B cell (primary cell): ENCODE measurements around the gene IL1R1. TPM values are rescaled to one million over a fixed set of nuclear protein-coding genes. Genes with fewer than 3 reads are reported as not detected.

ENCODE experiments used
- ATAC-seq: fragments of 200-7000 bp; cut with Tn5 transposase; one replicate; pipeline ENCODE4 v1.10.0; 2021; ENCODE audit warnings: low read depth, mild to moderate bottlenecking, moderate number of reproducible peaks, moderate library complexity
- CTCF ChIA-PET: fragments of 350-600 bp; sonication (Branson Sonifier 250); formaldehyde crosslinking; loops from one replicate; lab custom pipeline; 2021; ENCODE audit warnings: antibody characterized with exemption, inconsistent platforms; lab: Charles Lee
- POLR2A ChIA-PET: fragments of 350-600 bp; sonication (Branson Sonifier 250); formaldehyde crosslinking; loops from one replicate; lab custom pipeline; 2021; ENCODE audit warnings: antibody characterized with exemption; lab: Charles Lee
- DNase-seq: peaks from one replicate; pipeline ENCODE4 v3.0.0; 2013
- H2AFZ ChIP-seq: 2 replicates; pipeline ENCODE4 v1.6.1; 2012; ENCODE audit warnings: mild to moderate bottlenecking, low read depth, low read length; ENCODE audit not compliant: insufficient read depth, poor library complexity, severe bottlenecking
- H3K27ac ChIP-seq, 2 donors: 1 replicate in 1 of 2; 2 replicates in 1 of 2; pipeline ENCODE4 v1.5.1; 2012 to 2013; ENCODE audit warnings: low read length in 2 of 2, mild to moderate bottlenecking in 2 of 2, moderate library complexity in 1 of 2
- H3K27me3 ChIP-seq, 4 experiments: fragments of 200-600 bp in 1 of 4; sonication (generic) in 1 of 4; replicated peaks in 1 of 4; 1 replicate in 2 of 4; 2 replicates in 2 of 4; pipeline versions ENCODE4 v1.6.1 to v1.7.0; 2013 to 2016; ENCODE audit warnings: low read length in 3 of 4, mild to moderate bottlenecking in 2 of 4, mixed read lengths in 1 of 4, moderate library complexity in 1 of 4; ENCODE audit not compliant: insufficient read depth in 4 of 4, control insufficient read depth in 3 of 4; ENCODE audit errors: control extremely low read depth in 1 of 4
- H3K36me3 ChIP-seq, 2 experiments: replicated peaks in 1 of 2; 1 replicate in 1 of 2; 2 replicates in 1 of 2; pipeline versions ENCODE4 v1.6.1 to v1.7.1; 2013; ENCODE audit warnings: low read length in 1 of 2; ENCODE audit not compliant: insufficient read depth in 2 of 2, control insufficient read depth in 1 of 2; ENCODE audit errors: control extremely low read depth in 1 of 2, extremely low read depth in 1 of 2
- H3K4me1 ChIP-seq, 2 donors: fragments of 200-600 bp in 1 of 2; sonication (generic) in 1 of 2; 1 replicate in 1 of 2; 2 replicates in 1 of 2; pipeline versions ENCODE4 v1.5.1 to v1.6.1; 2013 to 2017; ENCODE audit warnings: low read length in 2 of 2; ENCODE audit not compliant: control insufficient read depth in 2 of 2, insufficient read depth in 2 of 2
- H3K4me2 ChIP-seq: replicated peaks from 2 replicates; pipeline ENCODE3; 2012; ENCODE audit warnings: mild to moderate bottlenecking, low read depth, low read length; ENCODE audit not compliant: poor library complexity, severe bottlenecking
- H3K4me3 ChIP-seq, 5 experiments: fragments of 200-600 bp in 1 of 5; sonication (generic) in 1 of 5; 1 replicate in 3 of 5; 2 replicates in 2 of 5; pipeline versions ENCODE4 v1.5.1 to v1.7.0; 2011 to 2016; ENCODE audit warnings: low read length in 4 of 5, mild to moderate bottlenecking in 4 of 5, low read depth in 2 of 5, control low read depth in 1 of 5, moderate library complexity in 1 of 5; ENCODE audit not compliant: insufficient read depth in 1 of 5; ENCODE audit errors: control extremely low read depth in 1 of 5, extremely low read depth in 1 of 5
- H3K79me2 ChIP-seq: fragments of 200-600 bp; sonication (generic); one replicate; pipeline ENCODE4 v1.6.0; 2016; ENCODE audit warnings: low read length; ENCODE audit not compliant: control insufficient read depth, insufficient read depth
- H3K9ac ChIP-seq: fragments of 200-600 bp; sonication (generic); 2 replicates; pipeline ENCODE4 v1.6.1; 2017; ENCODE audit warnings: mild to moderate bottlenecking, low read length, moderate library complexity
- H3K9me3 ChIP-seq, 3 donors: one replicate each; pipeline versions ENCODE4 v1.6.1 to v1.7.1; 2013; ENCODE audit warnings: low read length in 2 of 3; ENCODE audit not compliant: control insufficient read depth in 2 of 3, insufficient read depth in 1 of 3; ENCODE audit errors: control extremely low read depth in 1 of 3
- H4K20me1 ChIP-seq: 2 replicates; pipeline ENCODE4 v1.6.0; 2012; ENCODE audit warnings: mild to moderate bottlenecking, low read length; ENCODE audit not compliant: insufficient read depth, control insufficient read depth, poor library complexity, severe bottlenecking
- H3K27ac Mint-ChIP-seq: one replicate; pipeline ENCODE4 v1.8.0; 2021; ENCODE audit warnings: mixed read lengths
- H3K27me3 Mint-ChIP-seq: one replicate; pipeline ENCODE4 v1.8.0; 2021; ENCODE audit warnings: mixed read lengths
- H3K4me1 Mint-ChIP-seq: one replicate; pipeline ENCODE4 v1.8.0; 2021; ENCODE audit warnings: mixed read lengths
- H3K4me3 Mint-ChIP-seq: one replicate; pipeline ENCODE4 v1.8.0; 2021; ENCODE audit warnings: mixed read lengths
- H3K9me3 Mint-ChIP-seq: one replicate; pipeline ENCODE4 v1.8.0; 2022; ENCODE audit warnings: mixed read lengths; ENCODE audit not compliant: insufficient read depth
- CTCF ChIP-seq: fragments of 200-600 bp; IDR thresholded peaks from one replicate; pipeline ENCODE4 v1.8.0; 2022; ENCODE audit warnings: antibody characterized with exemption, mild to moderate bottlenecking
- EZH2 ChIP-seq: IDR thresholded peaks from 2 replicates; pipeline ENCODE4 v1.6.1; 2012; ENCODE audit warnings: borderline replicate concordance, low read depth, mild to moderate bottlenecking, moderate library complexity, low read length; ENCODE audit not compliant: insufficient read depth, poor library complexity, severe bottlenecking
- WGBS: methylation state at CpG from one replicate; pipeline ENCODE4 v1.1.5; 2013; ENCODE audit warnings: missing lambda C conversion rate; ENCODE audit not compliant: insufficient coverage; 5-methylcytosine and 5-hydroxymethylcytosine counted together
- intact Hi-C: fragments of 100-400 bp; cut with micrococcal nuclease; formaldehyde crosslinking; loops from one replicate; pipeline ENCODE4 v1.10.0; 2022
- polyA plus RNA-seq: library from polyadenylated mRNA; depleted of rRNA; stranded (reverse); fragments of >200 nt; gene quantifications from 2 replicates; pipeline ENCODE4 v1.2.3, GENCODE V29; 2012
- total RNA-seq, 2 donors: library from RNA; stranded (reverse); fragments of 120-200 nt in 1 of 2; gene quantifications; 1 replicate in 1 of 2; 2 replicates in 1 of 2; pipeline versions ENCODE4 v1.2.3 to v1.2.4, GENCODE V29; 2013 to 2022

Gene IL1R1
- total and polyA plus RNA-seq, 2 donors (not counting 1 experiment from before 2014, with no cell fraction given): not detected

- no peaks in the 10 kb centered on the region for H3K4me1 ChIP-seq
- no peak overlapping the region for H3K27ac Mint-ChIP-seq
- no peaks in the 10 kb centered on the region for H3K36me3 ChIP-seq
- H3K27ac ChIP-seq: no peak overlapping the region
- no peak overlapping the region for H3K4me2 ChIP-seq
- H3K9me3 Mint-ChIP-seq: no peaks in the 10 kb centered on the region
- H4K20me1 ChIP-seq: no peaks in the 10 kb centered on the region
- H3K4me1 Mint-ChIP-seq: no peaks in the 10 kb centered on the region
- no peak overlapping the region for H3K9ac ChIP-seq
- TF ChIP-seq CTCF: no peak
- TF ChIP-seq EZH2: no peak
- ChIA-PET CTCF (interaction anchor here (1.3 kb wide), 1 partner anchor 63 kb away, joined by 3 read pairs; no protein-coding TSS in a partner anchor), POLR2A (no interaction called here)
- no peaks in the 10 kb centered on the region for H3K79me2 ChIP-seq
- DNase-seq: no peak
- WGBS: 44% methylated on average over 3 of the region's 7 CpGs
- intact Hi-C loops: no loop called here
- H3K4me3 Mint-ChIP-seq: no peak overlapping the region
- peaks cover 4% of the 10 kb centered on the region for H3K27me3 Mint-ChIP-seq
- H2AFZ ChIP-seq: no peak overlapping the region
- no peak overlapping the region for H3K4me3 ChIP-seq
- H3K9me3 ChIP-seq: peaks cover 0 to 6% (median 0%) of the 10 kb centered on the region in 3 donors
- no peaks in the 10 kb centered on the region for H3K27me3 ChIP-seq
- no peak for ATAC-seq
These were observed 12.6 kb downstream of the IL1R1 start for GRCh38 chr2:102154946-102155702.
